ENCODE measurements around the gene BRD9.
"Not testable (repeated sequence)": the region's sequence is repeated elsewhere in the genome, so short reads cannot be mapped to it uniquely, and the experiment has no call there.

DNA sequence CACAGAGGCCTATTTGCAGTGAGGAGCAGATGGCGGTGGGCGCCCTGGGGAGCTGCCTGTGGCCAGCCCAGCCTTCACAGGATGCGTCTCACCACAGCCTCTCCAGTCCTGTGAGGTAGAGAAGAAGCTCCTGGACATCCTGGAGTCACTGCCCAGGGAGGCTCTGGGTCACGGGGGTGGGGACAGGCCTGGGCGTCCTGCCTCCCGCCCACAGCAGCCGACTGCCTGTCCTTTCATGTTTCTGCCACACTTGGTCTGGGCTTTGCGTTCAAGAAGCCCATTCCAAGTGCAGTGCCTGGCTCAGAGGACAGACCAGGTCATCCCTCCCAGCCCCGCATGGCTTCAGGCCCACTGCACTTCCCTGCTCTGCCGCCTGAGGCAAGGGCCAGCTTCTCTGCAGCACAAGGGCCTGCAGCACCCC lies 54.2 kb downstream of the BRD9 start:
- TF ChIP-seq POLR2A, EP300 (IDR thresholded peaks at IDR 0.05): not testable (repeated sequence)
